Suprapubic skin (tissue), 4 donors: ENCODE data around the gene CCDC85C. TPM values are rescaled to one million over a fixed set of nuclear protein-coding genes. Genes with fewer than 3 reads are reported as not detected.

ENCODE experiments used
- DNase-seq, 2 donors: peaks; one replicate each; pipeline ENCODE4 v3.0.0-alpha.2; 2019; ENCODE audit warnings: low spot score in 2 of 2
- H3K27ac ChIP-seq: fragments of 200-600 bp; sonication (generic); one replicate; pipeline ENCODE4 v1.5.1; 2019
- H3K27me3 ChIP-seq: fragments of 200-600 bp; sonication (generic); one replicate; pipeline ENCODE4 v1.5.1; 2019
- H3K36me3 ChIP-seq: fragments of 200-600 bp; sonication (generic); one replicate; pipeline ENCODE4 v1.5.1; 2019
- H3K4me1 ChIP-seq: fragments of 200-600 bp; sonication (generic); one replicate; pipeline ENCODE4 v1.5.1; 2019
- H3K4me3 ChIP-seq: fragments of 200-600 bp; sonication (generic); one replicate; pipeline ENCODE4 v1.5.1; 2019; ENCODE audit warnings: mild to moderate bottlenecking
- H3K9me3 ChIP-seq: fragments of 200-600 bp; sonication (generic); one replicate; pipeline ENCODE4 v1.5.1; 2019
- EP300 ChIP-seq: sonication (generic); formaldehyde crosslinking; IDR thresholded peaks from one replicate; pipeline ENCODE4 v1.6.1; 2017; ENCODE audit warnings: antibody characterized with exemption
- POLR2A ChIP-seq, 2 donors: fragments of 450-650 bp; IDR thresholded peaks; one replicate each; pipeline ENCODE4 v1.6.1; 2017; ENCODE audit warnings: antibody characterized with exemption in 2 of 2, mild to moderate bottlenecking in 2 of 2, moderate library complexity in 2 of 2
- POLR2AphosphoS5 ChIP-seq, 3 donors: sonication (generic); formaldehyde crosslinking; IDR thresholded peaks; one replicate each; pipeline ENCODE4 v1.6.1; 2017; ENCODE audit warnings: antibody characterized with exemption in 3 of 3
- WGBS: methylation state at CpG from one replicate; pipeline ENCODE4 v1.1.5; 2018; 5-methylcytosine and 5-hydroxymethylcytosine counted together
- total RNA-seq, 4 donors: library from RNA; depleted of rRNA; stranded (reverse); fragments of >200 nt; gene quantifications; one replicate each; pipeline ENCODE4 v1.1.0, GENCODE V29; 2016
- TF ChIP-seq, protein P1 (sequence below), 2 donors: fragments of 200-600 bp in 1 of 2; fragments of 450-650 bp in 1 of 2; sonication (generic) in 1 of 2; IDR thresholded peaks; one replicate each; pipeline ENCODE4 v1.5.1; 2016 to 2019; ENCODE audit warnings: antibody characterized with exemption in 2 of 2, mild to moderate bottlenecking in 1 of 2, moderate library complexity in 1 of 2

CCDC85C gene
- total RNA-seq, 4 donors from 2014 or later = 18.8 to 53.2 (median 48.0) TPM

DNA sequence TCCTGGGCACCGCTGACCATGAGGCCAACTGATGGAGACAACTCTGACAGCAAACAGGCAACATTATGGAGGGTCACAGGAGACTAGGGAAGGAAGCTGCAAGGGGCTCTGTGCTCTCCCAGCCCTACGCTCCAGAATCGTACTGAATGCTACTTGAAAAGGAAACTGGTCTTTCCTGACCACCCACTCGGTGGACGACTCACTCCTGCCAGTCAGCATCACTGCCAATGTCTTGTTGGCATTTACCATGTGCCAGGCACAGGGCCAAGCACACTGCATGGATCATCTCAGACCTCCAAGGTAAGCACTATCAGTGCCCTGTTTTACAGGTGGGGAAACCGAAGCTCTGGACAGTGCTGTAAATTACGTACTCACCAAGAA lies 38.0 kb downstream of the CCDC85C start:
- H3K27ac ChIP-seq = peak overlapping the region; percentile 77
- peaks cover 63% of the 10 kb centered on the region for H3K4me1 ChIP-seq
- 28% methylated on average over 2 of the region's 7 CpGs for WGBS
- H3K9me3 ChIP-seq = no peaks in the 10 kb centered on the region
- DNase-seq = no peak
- TF ChIP-seq, protein P1, sequence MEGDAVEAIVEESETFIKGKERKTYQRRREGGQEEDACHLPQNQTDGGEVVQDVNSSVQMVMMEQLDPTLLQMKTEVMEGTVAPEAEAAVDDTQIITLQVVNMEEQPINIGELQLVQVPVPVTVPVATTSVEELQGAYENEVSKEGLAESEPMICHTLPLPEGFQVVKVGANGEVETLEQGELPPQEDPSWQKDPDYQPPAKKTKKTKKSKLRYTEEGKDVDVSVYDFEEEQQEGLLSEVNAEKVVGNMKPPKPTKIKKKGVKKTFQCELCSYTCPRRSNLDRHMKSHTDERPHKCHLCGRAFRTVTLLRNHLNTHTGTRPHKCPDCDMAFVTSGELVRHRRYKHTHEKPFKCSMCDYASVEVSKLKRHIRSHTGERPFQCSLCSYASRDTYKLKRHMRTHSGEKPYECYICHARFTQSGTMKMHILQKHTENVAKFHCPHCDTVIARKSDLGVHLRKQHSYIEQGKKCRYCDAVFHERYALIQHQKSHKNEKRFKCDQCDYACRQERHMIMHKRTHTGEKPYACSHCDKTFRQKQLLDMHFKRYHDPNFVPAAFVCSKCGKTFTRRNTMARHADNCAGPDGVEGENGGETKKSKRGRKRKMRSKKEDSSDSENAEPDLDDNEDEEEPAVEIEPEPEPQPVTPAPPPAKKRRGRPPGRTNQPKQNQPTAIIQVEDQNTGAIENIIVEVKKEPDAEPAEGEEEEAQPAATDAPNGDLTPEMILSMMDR (IDR thresholded peaks at IDR 0.05) = no peak
- TF ChIP-seq EP300 (no peak), POLR2A (IDR thresholded peaks at IDR 0.05) (no peak), POLR2AphosphoS5 (IDR thresholded peaks at IDR 0.05) (no peak)
- H3K36me3 ChIP-seq = no peaks in the 10 kb centered on the region
- H3K27me3 ChIP-seq = no peaks in the 10 kb centered on the region
- H3K4me3 ChIP-seq = no peak overlapping the region

DNA sequence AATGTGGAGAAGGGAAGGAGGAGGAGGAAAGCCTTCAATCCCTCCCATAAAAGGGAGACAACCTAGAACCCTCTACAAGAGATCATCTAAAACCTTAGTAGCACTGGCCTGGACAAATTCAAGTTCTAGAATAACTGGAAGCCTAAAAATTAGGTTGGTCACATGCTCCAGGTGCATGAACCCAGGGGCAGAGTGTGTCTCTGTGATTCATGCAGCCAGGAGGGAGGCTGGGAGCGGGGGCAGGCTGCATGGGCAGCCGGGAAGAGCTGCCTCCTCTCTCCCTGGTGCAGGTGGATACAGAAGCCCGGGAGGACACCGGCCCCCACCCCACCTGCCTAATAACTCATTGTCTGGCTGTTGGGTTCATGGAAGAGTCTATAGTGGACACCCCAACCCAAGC lies 38.6 kb downstream of the CCDC85C start:
- 51% methylated on average over 4 of the region's 4 CpGs for WGBS
- H3K27ac ChIP-seq = peak overlapping the region; percentile 77
- H3K9me3 ChIP-seq = no peaks in the 10 kb centered on the region
- peaks cover 69% of the 10 kb centered on the region for H3K4me1 ChIP-seq
- no peaks in the 10 kb centered on the region for H3K36me3 ChIP-seq
- DNase-seq = no peak
- no peak for TF ChIP-seq EP300
- no peak for TF ChIP-seq POLR2AphosphoS5 (IDR thresholded peaks at IDR 0.05)
- no peak for TF ChIP-seq POLR2A (IDR thresholded peaks at IDR 0.05)
- TF ChIP-seq, protein P1 (IDR thresholded peaks at IDR 0.05) = no peak
- no peaks in the 10 kb centered on the region for H3K27me3 ChIP-seq
- no peak overlapping the region for H3K4me3 ChIP-seq

DNA sequence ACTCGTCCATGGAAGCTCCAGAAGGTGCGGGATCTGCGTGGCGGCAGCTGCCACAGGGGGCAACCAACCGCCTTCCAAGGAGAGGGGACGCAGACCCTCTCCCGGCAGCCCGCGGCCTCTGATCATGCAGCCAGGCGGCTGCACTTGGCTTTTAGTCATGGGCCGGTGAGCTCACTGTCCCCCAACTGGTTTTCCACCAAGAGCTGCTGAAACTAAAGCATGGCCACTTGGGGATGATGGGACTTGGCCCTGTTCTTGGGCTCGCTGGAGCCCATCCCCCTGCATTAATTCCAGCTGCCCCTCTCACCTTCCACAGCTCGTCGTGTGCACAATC lies 39.1 kb downstream of the CCDC85C start:
- no peak for DNase-seq
- WGBS = 74% methylated on average over 12 of the region's 14 CpGs
- H3K27ac ChIP-seq = peak overlapping the region; percentile 77

DNA sequence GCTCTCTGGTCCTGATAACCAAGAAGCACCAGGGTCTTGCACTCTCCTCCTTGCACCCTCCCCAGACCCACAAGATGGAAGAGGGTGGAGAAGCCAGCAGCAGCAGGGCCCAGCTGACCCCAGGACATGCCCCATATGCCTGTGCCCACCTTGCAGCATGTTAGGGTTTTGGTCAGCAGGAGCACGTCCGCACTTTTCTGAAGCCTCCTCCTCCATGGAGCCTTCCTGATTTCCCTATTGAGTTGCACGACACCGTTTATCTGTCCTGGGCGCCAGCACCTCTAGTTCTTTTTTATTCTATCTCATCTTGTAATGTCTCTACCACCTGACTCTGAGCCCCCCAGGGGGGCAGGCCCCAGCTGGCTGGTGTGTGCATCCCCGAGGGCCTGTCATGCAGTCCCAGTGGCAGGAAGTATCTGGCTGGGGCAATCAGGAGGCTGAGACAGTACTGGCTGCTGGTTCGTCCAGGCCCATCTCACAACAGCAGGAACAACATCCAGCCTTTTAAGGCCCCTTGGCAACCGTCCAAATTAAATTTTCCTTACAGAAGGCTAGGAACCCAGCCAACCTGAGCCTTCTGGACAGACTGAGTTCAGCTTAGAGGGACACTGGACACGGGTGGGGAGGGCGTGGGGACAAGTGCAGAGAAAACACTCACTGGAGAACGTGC lies 39.6 kb downstream of the CCDC85C start:
- H3K4me3 ChIP-seq = no peak overlapping the region
- TF ChIP-seq, protein P1 (IDR thresholded peaks at IDR 0.05) = no peak
- TF ChIP-seq POLR2AphosphoS5 (IDR thresholded peaks at IDR 0.05) (no peak), EP300 (no peak), POLR2A (IDR thresholded peaks at IDR 0.05) (no peak)
- WGBS = 59% methylated on average over 10 of the region's 11 CpGs
- H3K9me3 ChIP-seq = no peaks in the 10 kb centered on the region
- DNase-seq = no peak
- peaks cover 70% of the 10 kb centered on the region for H3K4me1 ChIP-seq
- no peaks in the 10 kb centered on the region for H3K36me3 ChIP-seq
- H3K27me3 ChIP-seq = no peaks in the 10 kb centered on the region
- peak overlapping the region; percentile 77 for H3K27ac ChIP-seq

More for the DNA sequence above, 39.1 kb downstream of the CCDC85C start:
- no peak for TF ChIP-seq EP300
- no peak for TF ChIP-seq POLR2A (IDR thresholded peaks at IDR 0.05)
- TF ChIP-seq POLR2AphosphoS5 (IDR thresholded peaks at IDR 0.05) = no peak
- TF ChIP-seq, protein P1 (IDR thresholded peaks at IDR 0.05) = no peak
- Histone ChIP-seq H3K9me3 (no peaks in the 10 kb centered on the region), H3K4me1 (peaks cover 70% of the 10 kb centered on the region), H3K4me3 (no peak overlapping the region), H3K36me3 (no peaks in the 10 kb centered on the region), H3K27me3 (no peaks in the 10 kb centered on the region)

DNA sequence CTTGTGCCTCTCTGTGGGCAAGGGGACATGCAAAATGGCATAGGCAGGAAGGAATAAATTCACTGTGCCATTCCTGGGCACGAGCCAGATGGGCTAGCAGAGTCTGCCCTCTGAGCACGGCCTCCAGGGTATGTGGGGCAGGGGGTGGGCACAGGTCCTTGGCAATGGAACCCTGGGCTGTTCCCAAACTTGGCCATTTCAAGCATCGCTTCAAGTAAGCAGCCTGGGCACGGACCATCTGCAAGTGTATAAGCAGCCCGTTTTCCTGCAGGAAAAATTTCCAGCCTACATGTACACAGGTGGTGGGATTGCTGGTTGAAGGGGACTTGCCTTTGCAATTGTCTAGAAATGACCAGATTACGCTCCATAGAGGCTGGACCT lies 40.3 kb downstream of the CCDC85C start:
- TF ChIP-seq POLR2AphosphoS5 (IDR thresholded peaks at IDR 0.05) (no peak), EP300 (no peak), POLR2A (IDR thresholded peaks at IDR 0.05) (no peak)
- TF ChIP-seq, protein P1 (IDR thresholded peaks at IDR 0.05) = no peak
- WGBS = 73% methylated on average over 5 of the region's 6 CpGs
- H3K27ac ChIP-seq = peak overlapping the region; percentile 77
- no peak overlapping the region for H3K4me3 ChIP-seq
- H3K9me3 ChIP-seq = no peaks in the 10 kb centered on the region
- peaks cover 65% of the 10 kb centered on the region for H3K4me1 ChIP-seq
- H3K27me3 ChIP-seq = no peaks in the 10 kb centered on the region
- H3K36me3 ChIP-seq = no peaks in the 10 kb centered on the region
- DNase-seq = no peak
